ENCODE measurements around the gene ABCA13. TPM values are rescaled to one million over a fixed set of nuclear protein-coding genes. Genes with fewer than 3 reads are reported as not detected.

Gene ABCA13
- polyA plus RNA-seq, 1 of the 3 experiments (the other 2 are of a cell fraction), result not detected

DNA sequence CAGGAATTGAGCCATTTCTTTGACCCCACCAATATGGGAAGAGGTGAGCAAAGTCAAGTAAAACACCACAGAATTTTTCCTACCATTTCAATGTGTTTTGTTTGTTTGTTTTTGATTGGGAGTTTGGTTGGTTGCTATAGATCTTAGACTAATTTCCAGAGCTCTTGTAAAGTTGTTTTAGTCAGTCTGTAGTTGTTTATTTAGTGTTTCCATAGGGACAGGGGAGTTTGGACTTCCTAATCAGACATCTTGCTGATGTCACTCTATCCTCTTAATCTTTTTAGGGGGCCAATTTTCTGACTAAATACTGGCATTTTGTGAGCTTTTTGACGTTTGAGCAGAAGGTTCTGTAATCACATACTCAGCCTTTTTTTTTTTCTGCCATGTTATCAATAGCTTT is 266.9 kb downstream of the ABCA13 start:
- Histone ChIP-seq H3F3A (replicated peaks; ENCODE audit: insufficient read depth) (no peaks in the 10 kb centered on the region), H3K27me3 (ENCODE audit: insufficient read depth) (no peaks in the 10 kb centered on the region; the same call in 1 of the 2 replicates), H3K79me2 (ENCODE audit: insufficient read depth) (no peaks in the 10 kb centered on the region), H2AFZ (ENCODE audit: low read depth) (no peak overlapping the region), H3K4me3 (ENCODE audit: low read depth in 2 of 2, low read length in 1 of 2) (no peak overlapping the region), H3K9me2 (no peaks in the 10 kb centered on the region), H3K9me3 (no peaks in the 10 kb centered on the region), H3K4me2 (no peak overlapping the region), H3K9ac (no peak overlapping the region), H4K20me1 (ENCODE audit: insufficient read depth) (no peaks in the 10 kb centered on the region), H3K4me1 (ENCODE audit: control insufficient read depth in 1 of 2, insufficient read depth in 2 of 2, low read depth in 1 of 2, low read length in 1 of 2) (no peaks in the 10 kb centered on the region; a peak in 1 of 4 replicates), H3K36me3 (replicated peaks in 1 of 2; ENCODE audit: control insufficient read depth in 1 of 2, insufficient read depth in 2 of 2, low read length in 1 of 2) (no peaks in the 10 kb centered on the region), H3K27ac (ENCODE audit: low read depth in 2 of 2, low read length in 1 of 2) (no peak overlapping the region)
- WGBS (ENCODE audit: low lambda C conversion rate), result 0% methylated on average over 1 of the region's 1 CpG
- ChIA-PET POLR2A (no interaction called here), CTCF (interaction anchor here (1.4 kb wide), 1 partner anchor 10 kb away, joined by 3 read pairs; no protein-coding TSS in a partner anchor)
- no peak for DNase-seq
- TF ChIP-seq, protein P1, sequence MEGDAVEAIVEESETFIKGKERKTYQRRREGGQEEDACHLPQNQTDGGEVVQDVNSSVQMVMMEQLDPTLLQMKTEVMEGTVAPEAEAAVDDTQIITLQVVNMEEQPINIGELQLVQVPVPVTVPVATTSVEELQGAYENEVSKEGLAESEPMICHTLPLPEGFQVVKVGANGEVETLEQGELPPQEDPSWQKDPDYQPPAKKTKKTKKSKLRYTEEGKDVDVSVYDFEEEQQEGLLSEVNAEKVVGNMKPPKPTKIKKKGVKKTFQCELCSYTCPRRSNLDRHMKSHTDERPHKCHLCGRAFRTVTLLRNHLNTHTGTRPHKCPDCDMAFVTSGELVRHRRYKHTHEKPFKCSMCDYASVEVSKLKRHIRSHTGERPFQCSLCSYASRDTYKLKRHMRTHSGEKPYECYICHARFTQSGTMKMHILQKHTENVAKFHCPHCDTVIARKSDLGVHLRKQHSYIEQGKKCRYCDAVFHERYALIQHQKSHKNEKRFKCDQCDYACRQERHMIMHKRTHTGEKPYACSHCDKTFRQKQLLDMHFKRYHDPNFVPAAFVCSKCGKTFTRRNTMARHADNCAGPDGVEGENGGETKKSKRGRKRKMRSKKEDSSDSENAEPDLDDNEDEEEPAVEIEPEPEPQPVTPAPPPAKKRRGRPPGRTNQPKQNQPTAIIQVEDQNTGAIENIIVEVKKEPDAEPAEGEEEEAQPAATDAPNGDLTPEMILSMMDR (IDR thresholded peaks at IDR 0.05), result no peak
- TF ChIP-seq FOXM1 (IDR thresholded peaks at IDR 0.05; ENCODE audit: low read depth), result no peak
- TF ChIP-seq RAD21 (IDR thresholded peaks at IDR 0.05; ENCODE audit: low read length), result no peak
- no peak for TF ChIP-seq MXI1 (IDR thresholded peaks at IDR 0.05; ENCODE audit: low read depth, low read length)
- TF ChIP-seq, protein P2, sequence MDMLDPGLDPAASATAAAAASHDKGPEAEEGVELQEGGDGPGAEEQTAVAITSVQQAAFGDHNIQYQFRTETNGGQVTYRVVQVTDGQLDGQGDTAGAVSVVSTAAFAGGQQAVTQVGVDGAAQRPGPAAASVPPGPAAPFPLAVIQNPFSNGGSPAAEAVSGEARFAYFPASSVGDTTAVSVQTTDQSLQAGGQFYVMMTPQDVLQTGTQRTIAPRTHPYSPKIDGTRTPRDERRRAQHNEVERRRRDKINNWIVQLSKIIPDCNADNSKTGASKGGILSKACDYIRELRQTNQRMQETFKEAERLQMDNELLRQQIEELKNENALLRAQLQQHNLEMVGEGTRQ (IDR thresholded peaks at IDR 0.05; ENCODE audit: borderline replicate concordance, low read depth, low read length), result no peak
- TF ChIP-seq TCF12 (IDR thresholded peaks at IDR 0.05), result no peak
- TF ChIP-seq JUND (IDR thresholded peaks at IDR 0.05), result no peak
- TF ChIP-seq YY1 (IDR thresholded peaks at IDR 0.05; ENCODE audit: low read depth), result no peak
- TF ChIP-seq RXRA (IDR thresholded peaks at IDR 0.05; ENCODE audit: borderline replicate concordance, low read depth), result no peak
- TF ChIP-seq, protein P3, sequence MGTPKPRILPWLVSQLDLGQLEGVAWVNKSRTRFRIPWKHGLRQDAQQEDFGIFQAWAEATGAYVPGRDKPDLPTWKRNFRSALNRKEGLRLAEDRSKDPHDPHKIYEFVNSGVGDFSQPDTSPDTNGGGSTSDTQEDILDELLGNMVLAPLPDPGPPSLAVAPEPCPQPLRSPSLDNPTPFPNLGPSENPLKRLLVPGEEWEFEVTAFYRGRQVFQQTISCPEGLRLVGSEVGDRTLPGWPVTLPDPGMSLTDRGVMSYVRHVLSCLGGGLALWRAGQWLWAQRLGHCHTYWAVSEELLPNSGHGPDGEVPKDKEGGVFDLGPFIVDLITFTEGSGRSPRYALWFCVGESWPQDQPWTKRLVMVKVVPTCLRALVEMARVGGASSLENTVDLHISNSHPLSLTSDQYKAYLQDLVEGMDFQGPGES (IDR thresholded peaks at IDR 0.05; ENCODE audit: low read depth, low read length), result no peak
- TF ChIP-seq SIN3A (IDR thresholded peaks at IDR 0.05; ENCODE audit: borderline replicate concordance, low read depth, low read length), result no peak
- no peak for TF ChIP-seq SMC3 (IDR thresholded peaks at IDR 0.05; ENCODE audit: low read depth, low read length)
- TF ChIP-seq, protein P4, sequence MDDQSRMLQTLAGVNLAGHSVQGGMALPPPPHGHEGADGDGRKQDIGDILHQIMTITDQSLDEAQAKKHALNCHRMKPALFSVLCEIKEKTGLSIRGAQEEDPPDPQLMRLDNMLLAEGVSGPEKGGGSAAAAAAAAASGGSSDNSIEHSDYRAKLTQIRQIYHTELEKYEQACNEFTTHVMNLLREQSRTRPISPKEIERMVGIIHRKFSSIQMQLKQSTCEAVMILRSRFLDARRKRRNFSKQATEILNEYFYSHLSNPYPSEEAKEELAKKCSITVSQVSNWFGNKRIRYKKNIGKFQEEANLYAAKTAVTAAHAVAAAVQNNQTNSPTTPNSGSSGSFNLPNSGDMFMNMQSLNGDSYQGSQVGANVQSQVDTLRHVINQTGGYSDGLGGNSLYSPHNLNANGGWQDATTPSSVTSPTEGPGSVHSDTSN (IDR thresholded peaks at IDR 0.05), result no peak
- TF ChIP-seq GABPA (IDR thresholded peaks at IDR 0.05; ENCODE audit: low read depth), result no peak
- no peak for TF ChIP-seq RFX5 (IDR thresholded peaks at IDR 0.05; ENCODE audit: low read length)
- no peak for TF ChIP-seq NRF1 (IDR thresholded peaks at IDR 0.05; ENCODE audit: low read depth, low read length)
